Keratinocyte (primary cell): ENCODE results near the gene DDX39A. TPM values are rescaled to one million over a fixed set of nuclear protein-coding genes. Genes with fewer than 3 reads are reported as not detected.
A peak's percentile ranks its signal among the peaks of the same experiment; 100 is the strongest.

Source experiments
- DNase-seq: peaks from one replicate; pipeline ENCODE4 v3.0.0-alpha.2; 2011; ENCODE audit warnings: low read depth, missing footprints, low spot score
- FAIRE-seq: peaks from 2 replicates; lab custom pipeline; 2011; peaks lifted over from hg19 to GRCh38; lab: Jason Lieb, UNC
- H2AFZ ChIP-seq: 2 replicates; pipeline ENCODE4 v1.6.0; 2012; ENCODE audit warnings: low read length, control low read depth, inconsistent platforms; ENCODE audit not compliant: control insufficient read depth
- H3K27ac ChIP-seq: 2 replicates; pipeline ENCODE4 v1.5.1; 2011; ENCODE audit warnings: low read length; ENCODE audit not compliant: control insufficient read depth, insufficient read depth
- H3K27me3 ChIP-seq: 3 replicates; pipeline ENCODE4 v1.6.0; 2011; ENCODE audit warnings: low read length; ENCODE audit not compliant: control insufficient read depth, insufficient read depth; ENCODE audit errors: extremely low read depth
- H3K36me3 ChIP-seq, 2 experiments: 2 replicates in 1 of 2; 3 replicates in 1 of 2; pipeline ENCODE4 v1.5.1; 2011; ENCODE audit warnings: low read length in 2 of 2, mild to moderate bottlenecking in 1 of 2; ENCODE audit not compliant: control insufficient read depth in 2 of 2, insufficient read depth in 2 of 2; ENCODE audit errors: extremely low read depth in 1 of 2
- H3K4me1 ChIP-seq: 3 replicates; pipeline ENCODE4 v1.5.1; 2011; ENCODE audit warnings: low read length; ENCODE audit not compliant: control insufficient read depth, insufficient read depth; ENCODE audit errors: extremely low read depth
- H3K4me2 ChIP-seq: 3 replicates; pipeline ENCODE4 v1.6.0; 2011; ENCODE audit warnings: low read depth, low read length; ENCODE audit not compliant: control insufficient read depth, insufficient read depth; ENCODE audit errors: extremely low read depth
- H3K4me3 ChIP-seq, 3 experiments: fragments of 200-600 bp in 1 of 3; sonication (generic) in 1 of 3; 2 replicates in 2 of 3; 3 replicates in 1 of 3; pipeline ENCODE4 v1.5.1; 2011 to 2016; ENCODE audit warnings: low read length in 3 of 3, mild to moderate bottlenecking in 3 of 3, control low read depth in 2 of 3, inconsistent platforms in 1 of 3, low read depth in 1 of 3, mixed read lengths in 1 of 3, mixed run types in 1 of 3, moderate library complexity in 1 of 3; ENCODE audit not compliant: control insufficient read depth in 2 of 3, insufficient read depth in 2 of 3; ENCODE audit errors: extremely low read depth in 1 of 3
- H3K79me2 ChIP-seq: 2 replicates; pipeline ENCODE4 v1.6.0; 2012; ENCODE audit warnings: low read length; ENCODE audit not compliant: control insufficient read depth, insufficient read depth
- H3K9ac ChIP-seq: 3 replicates; pipeline ENCODE4 v1.6.0; 2011; ENCODE audit warnings: low read length; ENCODE audit not compliant: control insufficient read depth, insufficient read depth; ENCODE audit errors: extremely low read depth
- H3K9me1 ChIP-seq: 3 replicates; pipeline ENCODE4 v1.6.0; 2011; ENCODE audit warnings: low read length; ENCODE audit not compliant: control insufficient read depth, insufficient read depth; ENCODE audit errors: extremely low read depth
- H3K9me3 ChIP-seq: 2 replicates; pipeline ENCODE4 v1.5.1; 2012; ENCODE audit warnings: low read depth, low read length; ENCODE audit not compliant: control insufficient read depth
- H4K20me1 ChIP-seq: 3 replicates; pipeline ENCODE4 v1.6.0; 2011; ENCODE audit warnings: low read length; ENCODE audit not compliant: control insufficient read depth, insufficient read depth; ENCODE audit errors: extremely low read depth
- CTCF ChIP-seq, 3 experiments: IDR thresholded peaks in 1 of 3; conservative IDR thresholded peaks in 1 of 3; optimal IDR thresholded peaks in 1 of 3; 2 replicates in 2 of 3; 3 replicates in 1 of 3; pipeline versions ENCODE3 to v1.5.1; 2011; ENCODE audit warnings: low read length in 3 of 3, mild to moderate bottlenecking in 3 of 3, moderate library complexity in 2 of 3, control low read depth in 1 of 3, inconsistent platforms in 1 of 3; ENCODE audit not compliant: insufficient read depth in 2 of 3; ENCODE audit errors: extremely low read depth in 1 of 3
- EZH2 ChIP-seq: IDR thresholded peaks from one replicate; pipeline ENCODE4 v1.6.1; 2012; ENCODE audit warnings: inconsistent platforms, mild to moderate bottlenecking, low read length, moderate library complexity
- dilution Hi-C: fragments of 300-500 bp; cut with MboI; formaldehyde crosslinking; loops from one replicate; pipeline ENCODE4 v1.7.0; 2020; ENCODE audit warnings: low sequenced_read_pairs; ENCODE audit not compliant: extremely low pct_ligation_motif_present
- polyA plus RNA-seq, 5 experiments: library from polyadenylated mRNA; depleted of rRNA in 3 of 5; stranded (reverse) in 3 of 5; stranded (forward) in 1 of 5; unstranded in 1 of 5; fragments of >200 nt; gene quantifications; 1 replicate in 1 of 5; 2 replicates in 3 of 5; 3 replicates in 1 of 5; pipeline versions ENCODE4 v1.2.1 to v1.2.3, GENCODE V29; 2011 to 2012; ENCODE audit warnings: missing spikeins in 2 of 5, low read depth in 1 of 5, low replicate concordance in 1 of 5

DDX39A gene
- polyA plus RNA-seq, 1 donor (not counting 4 experiments of a cell fraction or from before 2014, with no cell fraction given) = 54.9 TPM

- Histone ChIP-seq H4K20me1 (no peaks in the 10 kb centered on the region), H2AFZ (peak overlapping the region; percentile 43), H3K4me1 (peaks cover 3% of the 10 kb centered on the region), H3K9me3 (no peaks in the 10 kb centered on the region), H3K9me1 (no peaks in the 10 kb centered on the region), H3K4me3 (no peak overlapping the region), H3K4me2 (no peak overlapping the region), H3K36me3 (no peaks in the 10 kb centered on the region), H3K9ac (no peak overlapping the region), H3K79me2 (no peaks in the 10 kb centered on the region), H3K27ac (no peak overlapping the region), H3K27me3 (no peaks in the 10 kb centered on the region)
- dilution Hi-C loops = no loop called here
- DNase-seq (no peak), FAIRE-seq (no peak)
- no peak for TF ChIP-seq EZH2
- no peak for TF ChIP-seq CTCF (optimal IDR thresholded peaks at IDR 0.05 in 1 of 3, IDR thresholded peaks at IDR 0.05 in 1 of 3, conservative IDR thresholded peaks at IDR 0.05 in 1 of 3; ENCODE audit: extremely low read depth in 1 of 3, insufficient read depth in 2 of 3, low read length in 3 of 3)
These were observed 55.7 kb downstream of the DDX39A start for GRCh38 chr19:14363183-14364097.

GRCh38 chr19:14361824-14362223 lies 57.3 kb downstream of the DDX39A start:
- no peak overlapping the region for H3K27ac ChIP-seq
- H3K79me2 ChIP-seq = no peaks in the 10 kb centered on the region
- H3K4me3 ChIP-seq = no peak overlapping the region
- H3K9me3 ChIP-seq = no peaks in the 10 kb centered on the region
- no peaks in the 10 kb centered on the region for H3K36me3 ChIP-seq
- no peak for FAIRE-seq
- peaks cover 3% of the 10 kb centered on the region for H3K4me1 ChIP-seq
- DNase-seq = no peak
- no peak overlapping the region for H2AFZ ChIP-seq
- H3K9me1 ChIP-seq = no peaks in the 10 kb centered on the region
- H3K27me3 ChIP-seq = no peaks in the 10 kb centered on the region
- no peak overlapping the region for H3K9ac ChIP-seq
- no peak for TF ChIP-seq CTCF (optimal IDR thresholded peaks at IDR 0.05 in 1 of 3, IDR thresholded peaks at IDR 0.05 in 1 of 3, conservative IDR thresholded peaks at IDR 0.05 in 1 of 3; ENCODE audit: extremely low read depth in 1 of 3, insufficient read depth in 2 of 3, low read length in 3 of 3)
- no peak for TF ChIP-seq EZH2
- no peaks in the 10 kb centered on the region for H4K20me1 ChIP-seq
- no peak overlapping the region for H3K4me2 ChIP-seq
- dilution Hi-C loops = no loop called here

Other genes starting within 250 kb of the DDX39A start
- gene ADGRL1, start 213.2 kb downstream of the DDX39A start, polyA plus RNA-seq = 3.2 to 6.8 TPM (median 4.6 TPM) in 3 replicates
- gene ADGRE5, start 37.9 kb downstream of the DDX39A start, polyA plus RNA-seq = 14.1 to 25.1 TPM (median 22.8 TPM) in 3 replicates
- 0.62 to 1.1 TPM (median 0.79 TPM) in 3 replicates for gene PKN1, start 14.0 kb upstream of the DDX39A start, polyA plus RNA-seq
- gene PTGER1, start 56.0 kb upstream of the DDX39A start, polyA plus RNA-seq = 0.05 TPM in 1 of 3 replicates, not detected in the others
- 147 to 254 TPM (median 166 TPM) in 3 replicates for gene GIPC1, start 76.8 kb upstream of the DDX39A start, polyA plus RNA-seq
- gene DNAJB1, start 99.1 kb upstream of the DDX39A start, polyA plus RNA-seq = 249 to 290 TPM (median 265 TPM) in 3 replicates
- 79.7 to 169 TPM (median 92.3 TPM) in 3 replicates for gene TECR, start 110.3 kb upstream of the DDX39A start, polyA plus RNA-seq
- gene NDUFB7, start 152.7 kb upstream of the DDX39A start, polyA plus RNA-seq = 122 to 267 TPM (median 146 TPM) in 3 replicates
- gene CLEC17A, start 163.7 kb upstream of the DDX39A start, polyA plus RNA-seq = 0.04 TPM in 1 of 3 replicates, not detected in the others